NCI-H2171 (cell line): ENCODE data around the gene CELA2A.
"Not testable (repeated sequence)": the region's sequence is repeated elsewhere in the genome, so short reads cannot be mapped to it uniquely, and the experiment has no call there.

ENCODE experiments used
- DNase-seq: peaks from one replicate; lab custom pipeline; 2025; lab: John Stamatoyannopoulos, UW

The CELA2A gene

DNA sequence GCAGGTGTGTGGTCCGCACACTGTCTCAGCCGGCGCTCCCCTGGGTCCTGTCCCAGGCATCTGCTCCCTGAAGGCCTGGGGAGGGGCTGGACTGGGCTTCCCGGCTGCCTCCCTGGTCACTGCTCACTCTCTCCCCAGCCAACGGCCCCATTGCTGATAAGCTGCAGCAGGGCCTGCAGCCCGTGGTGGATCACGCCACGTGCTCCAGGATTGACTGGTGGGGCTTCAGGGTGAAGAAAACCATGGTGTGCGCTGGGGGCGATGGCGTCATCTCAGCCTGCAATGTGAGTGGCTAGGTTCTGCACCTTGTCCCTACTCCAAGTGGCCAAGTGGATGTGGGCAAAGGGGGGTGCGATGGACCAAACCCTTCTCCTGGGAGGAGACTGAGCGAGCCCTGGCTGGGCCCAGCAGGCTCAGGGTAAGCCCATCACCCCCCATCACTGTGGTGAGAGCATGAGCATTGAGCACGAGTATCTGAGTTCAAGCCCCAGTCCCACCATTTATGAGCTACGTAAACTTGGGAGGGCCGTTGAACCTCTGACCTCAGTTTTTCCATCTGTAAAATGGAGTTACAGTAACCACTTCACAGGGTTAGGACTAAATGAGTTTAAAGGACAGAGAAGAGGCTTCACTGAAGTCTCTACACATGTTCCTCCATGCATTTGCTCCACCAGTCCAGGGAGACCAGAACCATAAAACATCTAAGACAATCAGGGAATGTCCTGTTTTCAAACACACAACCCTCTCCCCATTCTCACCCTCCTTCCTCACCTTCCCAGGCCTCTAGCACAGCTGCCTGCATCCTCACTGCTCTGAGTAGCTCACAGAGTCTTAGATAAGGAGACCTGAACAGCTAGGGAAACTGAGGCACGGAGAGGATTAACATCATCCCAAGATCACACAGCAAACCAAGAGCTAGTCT lies 11.8 kb upstream of the CELA2A start:
- DNase-seq, result no peak

DNA sequence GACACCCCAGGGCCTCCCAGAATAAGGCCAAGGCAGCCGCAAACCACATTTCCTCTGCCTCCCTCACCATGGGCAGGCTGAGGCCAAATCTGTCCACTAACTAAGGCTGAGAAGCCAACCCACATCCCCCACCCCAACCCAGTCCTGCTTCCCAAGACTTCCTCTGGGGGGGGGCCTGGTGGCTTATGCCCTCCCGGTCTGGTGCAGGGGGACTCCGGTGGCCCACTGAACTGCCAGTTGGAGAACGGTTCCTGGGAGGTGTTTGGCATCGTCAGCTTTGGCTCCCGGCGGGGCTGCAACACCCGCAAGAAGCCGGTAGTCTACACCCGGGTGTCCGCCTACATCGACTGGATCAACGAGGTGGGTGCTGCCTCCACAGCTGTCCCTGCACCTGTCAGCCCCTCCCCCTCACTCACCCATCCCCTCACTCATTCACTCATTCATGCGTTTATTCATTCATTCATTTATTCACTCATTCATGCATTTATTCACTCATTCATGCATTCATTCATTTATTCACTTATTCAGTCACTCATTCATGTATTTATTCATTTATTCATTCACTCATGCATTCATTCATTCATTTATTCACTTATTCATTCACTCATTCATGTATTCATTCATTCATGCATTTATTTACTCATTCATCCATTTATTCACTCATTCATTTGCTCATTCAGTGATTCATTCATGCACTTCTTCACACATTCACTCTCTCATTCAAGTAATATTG lies 11.0 kb upstream of the CELA2A start:
- no peak for DNase-seq

DNA sequence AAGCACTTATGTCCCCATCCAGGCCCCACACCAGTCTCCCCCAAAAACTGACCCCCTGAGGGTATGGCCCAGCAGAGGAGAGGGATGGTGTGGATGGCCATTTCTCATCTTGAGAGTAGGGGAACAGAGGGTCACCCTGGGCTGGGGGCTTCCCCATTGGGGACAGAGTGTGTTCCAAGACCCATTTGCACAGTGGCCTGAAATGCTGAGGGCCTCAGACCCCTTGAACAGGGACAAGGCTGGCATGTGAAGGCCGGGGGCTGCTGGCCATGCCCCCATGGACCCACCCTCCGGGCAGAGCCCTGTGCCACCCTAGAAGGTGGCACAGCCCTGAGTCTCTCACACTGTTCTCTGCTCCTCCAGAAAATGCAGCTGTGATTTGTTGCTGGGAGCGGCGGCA lies 10.3 kb upstream of the CELA2A start:
- DNase-seq, result no peak

GRCh38 chr1:15448877-15449462 lies 7.6 kb upstream of the CELA2A start:
- no peak for DNase-seq

- no peak for DNase-seq
These were observed 7.0 kb upstream of the CELA2A start for GRCh38 chr1:15449567-15449966.

GRCh38 chr1:15451014-15451722 lies 5.4 kb upstream of the CELA2A start:
- DNase-seq, result no peak

- DNase-seq, result no peak
These were observed 4.3 kb upstream of the CELA2A start for GRCh38 chr1:15452216-15452615.

- peak; percentile 23 for DNase-seq
These were observed 3.5 kb upstream of the CELA2A start for GRCh38 chr1:15452866-15453571.

- no peak for DNase-seq
These were observed 2.8 kb upstream of the CELA2A start for GRCh38 chr1:15453734-15454133.

- DNase-seq, result no peak
These were observed 2.3 kb upstream of the CELA2A start for GRCh38 chr1:15454256-15454655.

- no peak for DNase-seq
These were observed 1.0 kb upstream of the CELA2A start for GRCh38 chr1:15455522-15455921.

DNA sequence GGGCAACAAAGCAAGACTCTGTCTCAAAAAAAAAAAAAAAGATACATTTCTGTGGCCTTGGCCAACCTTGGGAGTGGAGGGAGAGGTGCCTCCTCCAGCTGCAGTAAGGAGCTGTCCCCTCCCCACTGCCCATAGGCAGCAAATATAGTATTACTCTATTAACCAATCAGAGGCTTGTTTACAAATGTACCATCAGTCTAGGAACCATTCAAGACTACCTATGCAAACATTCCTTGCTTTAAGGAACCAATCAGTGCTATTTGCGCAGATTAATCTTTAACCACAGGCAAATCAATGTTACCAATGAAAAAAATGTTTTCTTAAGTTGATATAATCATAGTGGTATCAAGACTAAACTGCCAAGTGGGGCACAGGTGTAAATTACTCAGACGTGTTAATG lies 1.1 kb downstream of the CELA2A start:
- no peak for DNase-seq

DNA sequence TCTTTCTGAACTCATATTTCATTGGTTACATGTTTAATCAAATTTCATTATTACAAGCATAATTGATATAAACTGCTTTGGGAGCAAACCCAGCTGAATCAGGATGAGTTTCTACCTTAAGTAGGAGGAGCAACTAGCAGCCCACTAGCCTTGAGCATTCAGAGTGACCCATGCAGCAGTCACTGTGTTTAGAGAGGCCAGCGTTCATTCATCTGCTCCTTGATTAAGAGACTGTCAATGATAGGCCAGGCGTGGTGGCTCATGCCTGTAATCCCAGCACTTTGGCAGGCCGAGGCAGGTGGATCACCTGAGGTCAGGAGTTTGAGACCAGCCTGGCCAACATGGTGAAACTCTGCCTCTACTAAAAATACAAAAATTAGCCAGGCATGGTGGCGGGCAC lies 1.9 kb downstream of the CELA2A start:
- DNase-seq, result not testable (repeated sequence)

GRCh38 chr1:15459771-15460707 lies 3.5 kb downstream of the CELA2A start:
- peak; percentile 70 for DNase-seq

GRCh38 chr1:15460708-15461095 lies 4.2 kb downstream of the CELA2A start:
- DNase-seq, result no peak

- DNase-seq, result peak; percentile 53
These were observed 6.7 kb downstream of the CELA2A start for GRCh38 chr1:15463064-15463800.

DNA sequence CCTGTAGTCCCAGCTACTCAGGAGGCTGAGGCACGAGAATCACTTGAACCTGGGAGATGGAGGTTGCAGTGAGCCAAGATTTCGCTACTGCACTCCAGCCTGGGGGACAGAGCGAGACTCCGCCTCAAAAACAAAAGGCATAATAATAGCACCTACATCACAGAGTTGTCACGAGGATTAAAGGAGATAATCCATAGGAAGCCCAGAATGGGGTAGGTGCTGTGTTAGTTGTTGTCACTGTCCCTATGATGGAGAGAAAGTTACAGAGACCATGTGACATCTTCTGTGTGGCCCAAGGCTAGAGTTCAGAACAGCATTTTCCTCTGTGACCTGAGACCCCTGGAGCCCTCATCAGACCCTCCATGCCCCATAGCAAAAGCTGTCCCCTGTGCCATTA lies 7.4 kb downstream of the CELA2A start:
- not testable (repeated sequence) for DNase-seq

GRCh38 chr1:15465674-15466073 lies 9.1 kb downstream of the CELA2A start:
- DNase-seq, result no peak

DNA sequence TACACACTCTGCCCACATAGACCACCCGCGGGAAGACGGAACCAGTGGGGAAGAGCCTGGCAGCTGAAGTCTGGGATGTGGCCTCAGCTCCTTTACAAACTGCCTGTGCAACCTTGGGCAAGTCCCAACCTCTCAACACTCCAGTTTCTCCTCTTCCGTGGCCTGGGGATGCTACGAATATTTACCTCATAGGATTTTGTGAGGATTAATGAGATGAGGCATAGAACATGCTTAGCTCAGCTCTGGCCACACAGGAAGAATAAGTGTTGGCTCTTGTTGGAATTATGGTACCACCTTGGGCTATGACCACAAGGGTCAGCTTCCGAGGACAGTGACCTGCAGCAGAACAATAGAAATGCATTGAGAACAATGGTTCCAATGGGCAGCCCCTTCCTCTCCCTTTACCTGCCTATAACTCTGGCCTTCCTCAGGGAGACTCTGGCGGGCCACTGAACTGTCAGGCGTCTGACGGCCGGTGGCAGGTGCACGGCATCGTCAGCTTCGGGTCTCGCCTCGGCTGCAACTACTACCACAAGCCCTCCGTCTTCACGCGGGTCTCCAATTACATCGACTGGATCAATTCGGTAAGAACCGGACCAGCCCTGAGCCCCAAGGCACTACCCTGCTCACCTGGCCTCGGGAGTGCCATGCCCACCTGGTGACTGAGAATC lies 10.6 kb downstream of the CELA2A start:
- not testable (repeated sequence) for DNase-seq
